HG03045 (cell line): ENCODE measurements around the gene UBE2Q2.
"Not testable (repeated sequence)": the region's sequence is repeated elsewhere in the genome, so short reads cannot be mapped to it uniquely, and the experiment has no call there.

Experiments
- ATAC-seq: cut with Tn5 transposase; IDR thresholded peaks from one replicate; pipeline ENCODE4 v1.9.1; 2021; ENCODE audit warnings: mild to moderate bottlenecking, moderate library complexity; ENCODE audit not compliant: unreplicated experiment

UBE2Q2 gene

DNA sequence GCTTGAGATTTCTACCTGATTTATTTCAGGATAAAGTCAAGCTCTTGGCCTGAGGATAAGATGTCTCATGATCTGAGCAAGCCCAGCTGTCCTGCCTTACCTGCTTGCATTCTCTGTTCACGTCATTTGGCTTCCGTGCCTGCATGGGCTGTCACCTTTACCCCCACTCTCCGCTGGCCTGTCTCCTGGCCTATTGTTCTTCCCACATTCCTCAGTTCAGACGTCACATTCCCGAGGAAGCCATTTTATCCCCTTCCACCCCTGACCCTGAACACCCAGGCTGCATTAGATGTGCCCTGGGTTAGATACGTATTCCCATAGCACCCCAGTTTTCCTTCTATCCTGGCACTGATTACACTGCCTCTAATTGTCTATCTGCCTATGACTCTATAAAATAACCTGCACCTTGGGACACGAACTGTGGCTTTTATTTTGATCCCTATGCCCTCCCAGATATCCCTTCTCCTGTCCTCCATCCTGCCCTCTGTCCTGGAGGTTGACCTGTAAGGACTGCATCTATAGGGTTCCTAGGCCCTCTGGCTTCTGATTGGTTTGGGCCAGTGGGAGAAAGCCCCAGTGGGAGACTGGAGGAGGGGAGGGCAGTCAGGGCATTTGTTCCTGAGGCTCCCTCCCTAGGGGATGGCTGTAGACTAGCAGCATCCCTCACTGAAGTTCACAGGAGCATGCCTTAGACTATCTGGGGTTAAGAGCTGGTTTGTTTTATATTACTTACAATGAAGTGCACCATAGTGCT, 19.2 kb upstream of the UBE2Q2 start:
- no peak for ATAC-seq

DNA sequence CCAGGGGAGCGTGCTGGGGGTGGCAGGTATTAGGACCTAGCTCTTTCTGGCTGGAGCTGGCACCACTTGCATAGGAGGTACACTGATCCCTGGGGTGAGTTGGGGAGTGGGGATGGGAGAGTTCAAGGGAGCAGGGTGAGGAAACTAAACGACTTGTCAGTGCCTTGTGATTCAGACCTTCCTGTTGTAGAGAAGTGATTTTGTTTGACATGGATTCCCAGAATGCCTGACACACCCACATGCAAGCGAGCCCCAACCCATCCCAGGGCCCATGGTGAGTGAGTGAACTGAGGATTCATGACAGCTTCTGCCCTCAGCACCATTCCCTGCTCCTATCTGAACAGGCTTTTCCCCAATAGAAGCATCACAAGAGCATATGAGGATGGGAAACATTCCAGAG, 15.6 kb upstream of the UBE2Q2 start:
- no peak for ATAC-seq

DNA sequence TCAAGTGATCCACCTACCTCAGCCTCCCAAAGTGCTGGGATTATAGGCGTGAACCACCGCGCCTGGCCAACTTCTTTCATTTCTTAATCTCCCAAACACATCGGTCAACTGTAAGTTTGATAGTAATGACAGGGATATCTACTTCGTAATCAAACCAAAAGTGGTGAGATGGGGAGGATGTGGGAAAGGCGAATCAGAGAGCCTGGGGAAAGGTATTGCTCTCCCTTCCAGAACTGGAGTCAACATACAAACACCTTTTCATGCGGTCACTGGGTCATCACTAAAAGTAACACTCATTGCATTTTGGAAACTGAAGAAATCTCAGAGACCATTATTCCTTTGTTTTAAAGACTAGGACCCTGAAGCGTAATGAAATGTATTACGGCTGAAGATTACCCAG, 14.8 kb upstream of the UBE2Q2 start:
- no peak for ATAC-seq

DNA sequence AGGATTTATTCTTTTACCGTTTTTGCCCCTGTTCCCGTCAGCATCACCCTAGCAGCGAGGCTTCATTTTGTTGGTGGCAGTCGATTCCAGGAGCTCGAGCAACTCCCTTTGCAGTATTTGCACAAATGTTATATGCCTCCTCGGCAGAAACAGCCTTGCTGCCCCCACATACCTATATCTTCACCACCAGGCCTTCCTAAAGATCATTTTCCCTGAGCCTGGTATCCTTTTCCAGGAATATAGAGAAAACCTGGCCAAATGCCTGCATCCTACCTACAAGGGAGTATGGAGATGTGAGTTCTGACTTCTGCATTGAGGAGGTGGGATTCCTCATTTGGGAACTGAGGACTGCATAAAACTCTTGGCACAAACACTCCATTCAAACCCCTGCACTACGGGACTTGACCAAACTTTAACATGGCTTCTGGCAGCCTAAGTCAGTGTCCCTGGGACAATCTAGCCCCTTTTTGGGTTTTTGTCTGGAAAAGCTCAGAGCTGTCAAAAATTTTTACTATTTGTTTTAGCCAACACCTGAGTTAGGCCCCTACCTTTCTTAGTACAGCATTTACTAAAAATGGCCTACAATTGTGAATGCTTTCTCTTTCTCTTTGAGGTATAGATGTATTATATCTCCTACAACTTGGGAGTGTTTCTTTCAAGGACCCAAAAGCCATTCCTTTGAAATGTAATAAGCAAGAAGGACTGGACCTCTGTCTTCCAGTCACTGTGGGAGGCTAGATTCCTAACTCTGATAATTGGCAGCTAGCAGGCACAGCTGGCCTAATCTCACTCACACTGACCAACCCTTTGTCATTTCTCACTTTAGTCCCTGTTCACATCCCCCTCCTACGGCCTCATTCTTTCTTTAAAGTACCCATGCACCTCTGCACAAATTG, 12.1 kb upstream of the UBE2Q2 start:
- ATAC-seq = no peak

DNA sequence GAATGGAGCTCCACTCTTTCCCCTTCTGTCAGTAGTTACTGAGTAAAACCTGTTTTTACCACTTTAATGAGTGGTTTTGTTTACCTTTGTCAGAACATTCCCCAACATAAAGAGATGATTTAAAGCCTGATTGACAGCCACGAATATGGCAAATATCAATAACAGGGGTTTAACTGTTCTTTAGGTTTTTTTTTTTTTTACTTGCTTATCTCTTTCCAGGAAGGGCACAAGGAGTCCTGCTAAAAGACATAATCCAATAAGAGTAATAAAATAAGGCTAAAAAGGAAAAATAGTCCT, 11.5 kb upstream of the UBE2Q2 start:
- ATAC-seq = no peak

DNA sequence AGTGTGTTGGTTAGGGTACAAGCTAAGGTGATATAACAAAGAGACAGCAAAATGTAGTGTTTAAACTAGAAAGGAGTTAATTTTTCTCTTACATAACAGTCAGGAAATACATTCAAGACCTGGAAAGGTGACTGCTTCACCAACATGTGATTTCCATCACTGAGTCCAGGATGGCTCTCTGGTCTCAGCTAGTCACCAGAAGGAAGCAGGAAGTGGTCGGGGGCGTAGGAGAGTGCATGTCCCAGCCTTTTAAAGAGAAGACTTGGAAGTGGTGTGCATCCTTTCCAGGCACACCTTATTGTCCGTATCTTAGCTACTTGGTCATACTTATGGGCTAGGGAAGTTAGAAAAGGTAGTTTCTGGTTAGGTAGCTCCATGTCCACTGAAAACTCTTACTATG, 11.1 kb upstream of the UBE2Q2 start:
- ATAC-seq = no peak

DNA sequence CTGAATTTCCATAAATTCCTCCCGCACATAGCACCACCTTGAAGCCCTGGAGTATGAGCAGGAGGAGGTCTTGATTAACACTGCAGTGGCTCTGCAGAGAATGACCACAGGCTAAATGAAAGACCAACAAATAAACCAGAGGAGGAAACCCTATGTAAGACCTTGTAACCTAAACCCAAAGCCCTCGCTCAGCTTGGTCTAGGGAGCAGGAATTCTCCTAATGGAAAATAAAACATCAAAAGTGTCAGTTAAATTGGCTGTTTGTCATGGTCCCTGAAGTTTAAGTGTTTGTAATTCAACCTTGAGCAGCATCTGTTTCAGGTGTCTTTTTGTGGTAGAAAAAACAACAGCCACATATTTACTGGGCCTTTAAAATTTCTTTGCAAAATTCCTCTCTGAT, 9.2 kb upstream of the UBE2Q2 start:
- no peak for ATAC-seq

DNA sequence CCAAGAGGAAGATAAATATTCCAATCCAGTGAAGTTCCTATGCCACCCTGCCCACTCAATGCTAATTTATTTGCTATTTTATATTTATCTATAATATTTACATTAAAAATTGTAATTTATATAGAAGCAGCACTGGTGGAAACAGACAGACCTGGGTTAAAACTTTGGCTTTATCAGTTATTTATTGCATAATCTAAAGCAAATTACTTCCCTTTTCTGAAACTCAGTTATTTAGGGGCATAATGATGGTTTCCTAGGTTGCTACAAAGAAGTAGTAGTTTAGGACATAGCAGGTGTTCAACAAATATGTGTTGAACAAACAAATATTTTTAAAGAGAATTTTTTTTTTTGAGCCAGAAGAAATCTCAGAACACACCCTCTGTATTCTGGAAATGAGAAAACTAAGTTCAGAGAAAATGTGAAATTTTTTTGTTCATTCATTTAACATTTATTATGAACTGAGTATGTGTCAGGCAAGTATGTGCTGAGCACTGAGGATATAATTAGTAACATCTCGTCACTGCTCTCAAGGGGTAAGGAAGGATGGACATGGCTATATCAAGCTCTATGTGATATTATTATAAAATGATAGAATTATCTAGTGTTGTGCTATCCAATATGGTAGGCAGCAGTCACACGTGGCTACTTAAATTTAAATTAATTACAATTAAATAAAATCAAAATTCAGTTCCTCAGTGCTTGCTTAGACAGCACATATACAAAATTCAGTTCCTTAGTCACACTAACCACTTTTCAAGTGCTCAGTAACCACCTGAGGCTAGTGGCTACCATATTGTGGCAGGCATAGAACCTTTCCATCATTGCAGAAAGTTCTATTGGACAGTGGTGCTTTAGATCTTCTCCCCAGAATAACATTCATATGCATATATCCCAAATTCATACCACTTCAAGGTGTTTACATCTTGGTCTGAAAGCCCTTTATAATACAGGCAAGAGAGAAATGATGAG, 7.0 kb upstream of the UBE2Q2 start:
- no peak for ATAC-seq

DNA sequence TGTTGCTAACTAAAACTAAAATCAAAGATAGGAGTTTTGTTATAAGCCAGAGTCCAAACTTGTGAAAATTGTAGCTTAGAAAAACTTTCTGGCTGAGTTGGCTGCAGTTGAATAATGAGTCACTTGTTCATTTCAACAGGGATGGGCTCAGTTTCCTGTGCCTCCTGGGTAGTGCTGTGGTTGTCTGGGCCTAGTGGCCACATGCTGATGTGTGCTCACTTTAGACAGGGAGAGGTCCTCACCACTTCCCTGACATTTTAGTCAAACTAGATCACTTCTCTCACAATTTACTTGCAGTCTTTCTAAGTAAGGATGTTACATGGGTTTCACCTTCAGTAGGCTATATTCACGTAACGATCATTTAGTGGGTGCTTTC, 6.3 kb upstream of the UBE2Q2 start:
- ATAC-seq = no peak

DNA sequence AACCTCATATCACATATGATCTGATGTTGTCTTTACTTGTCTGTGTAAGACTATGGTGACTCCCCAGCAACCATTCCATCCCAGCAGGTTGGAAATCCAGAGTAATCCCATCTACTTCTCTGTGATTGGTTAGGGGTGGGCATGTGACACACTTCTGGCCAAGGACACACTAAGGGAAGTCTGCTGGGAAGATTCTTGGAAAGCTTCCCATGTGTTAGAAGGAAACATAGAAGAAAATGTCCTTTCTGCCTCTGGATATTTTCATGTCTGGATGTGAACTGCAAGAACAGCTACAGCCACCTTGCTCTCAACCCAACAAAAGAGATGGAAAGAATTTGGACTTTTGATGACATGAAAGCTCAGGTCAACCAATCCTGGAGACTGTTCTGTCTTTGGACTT, 2.6 kb upstream of the UBE2Q2 start:
- no peak for ATAC-seq

DNA sequence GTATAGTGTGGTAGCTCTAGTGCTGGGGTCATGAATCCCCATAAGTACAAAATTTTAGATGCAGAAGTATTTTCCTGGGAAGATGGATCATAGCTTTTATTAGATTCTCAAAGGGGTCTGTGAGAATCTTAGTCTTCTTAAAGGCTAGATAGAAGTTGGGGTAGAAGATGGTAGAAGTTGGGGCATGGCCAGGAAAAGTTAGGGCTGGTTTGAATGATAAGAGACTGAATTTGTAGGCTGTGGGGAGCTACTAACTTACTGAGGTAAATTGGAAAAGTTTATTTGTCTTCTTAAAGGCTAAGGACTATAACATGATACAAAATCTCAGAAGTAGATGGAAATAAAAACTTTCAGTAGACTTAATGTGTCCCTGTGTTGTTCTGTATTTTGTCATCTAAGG, 1.6 kb upstream of the UBE2Q2 start:
- no peak for ATAC-seq

DNA sequence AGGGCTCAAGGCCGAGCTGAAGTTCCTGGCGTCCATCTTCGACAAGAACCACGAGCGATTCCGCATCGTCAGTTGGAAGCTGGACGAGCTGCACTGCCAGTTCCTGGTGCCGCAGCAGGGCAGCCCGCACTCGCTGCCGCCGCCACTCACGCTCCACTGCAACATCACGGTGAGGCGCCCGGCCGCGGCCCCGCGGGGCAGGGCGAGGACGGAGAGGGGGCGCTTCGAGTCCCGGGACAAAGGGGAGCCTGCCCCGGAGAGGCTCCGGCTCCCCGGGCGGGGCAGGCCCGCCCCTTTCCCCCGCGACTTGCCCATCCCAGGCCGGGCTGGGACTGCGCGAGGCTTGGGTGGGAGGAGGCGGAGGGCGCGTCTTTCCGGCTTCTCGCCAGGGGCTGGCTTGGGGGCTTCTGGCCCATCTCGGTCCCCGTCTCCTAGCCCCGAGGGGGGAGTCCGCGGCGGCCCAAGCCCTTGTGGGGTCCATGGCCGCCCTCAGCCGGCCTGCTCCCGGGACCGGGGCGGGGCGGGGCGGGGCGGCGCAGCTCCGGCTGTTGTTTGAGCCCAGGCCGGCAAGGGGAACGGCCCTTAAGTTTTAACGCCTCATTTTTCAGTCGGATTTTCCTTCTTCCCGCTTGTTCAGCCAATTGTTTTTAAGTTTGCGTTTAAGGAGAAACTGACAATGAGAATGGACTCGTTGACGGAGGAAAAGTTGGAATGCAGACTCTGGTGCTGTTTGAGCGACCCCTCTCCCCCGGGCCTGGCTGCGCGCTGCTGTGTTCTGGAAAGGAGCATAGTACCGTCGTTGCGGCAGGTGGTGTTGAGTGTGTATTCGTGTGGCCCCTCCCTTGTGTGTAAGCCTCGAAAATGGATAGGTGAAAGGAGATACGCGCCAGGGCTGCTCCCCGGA, 683 bp downstream of the UBE2Q2 start:
- ATAC-seq = peak; percentile 61

DNA sequence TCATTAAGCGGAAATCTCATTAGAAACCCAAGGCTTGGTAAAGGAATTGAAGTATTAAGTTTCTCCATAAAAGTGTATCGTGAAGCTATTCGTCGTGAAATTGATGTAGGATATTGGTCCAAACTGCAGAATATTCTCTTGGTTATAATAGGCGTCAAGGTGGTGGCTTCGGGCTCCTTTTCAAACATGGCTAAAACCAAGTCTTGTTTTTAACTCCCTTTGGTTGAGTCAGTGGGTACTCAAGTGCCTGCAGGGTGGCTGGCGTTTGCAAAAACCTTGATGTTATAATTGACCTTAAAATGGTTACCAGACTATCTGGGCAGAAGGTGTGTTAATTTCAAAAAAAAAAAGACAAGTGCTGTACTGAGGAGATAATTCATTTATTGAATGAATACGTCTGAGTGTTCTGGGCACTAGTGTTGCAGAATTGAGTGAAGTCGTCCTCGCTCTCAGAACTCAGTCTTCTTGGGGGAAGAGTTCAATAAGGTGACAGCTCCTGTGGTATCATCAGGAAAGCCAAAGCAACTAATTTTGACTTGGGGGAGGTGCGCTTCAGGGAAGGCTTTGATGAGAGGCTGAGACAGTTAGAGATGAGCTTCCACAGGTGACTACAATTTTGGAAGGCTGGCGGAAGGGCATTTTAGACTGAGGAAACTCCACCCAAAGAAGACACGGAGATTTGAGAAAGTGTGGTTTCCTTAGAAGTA, 1.5 kb downstream of the UBE2Q2 start:
- ATAC-seq = no peak

DNA sequence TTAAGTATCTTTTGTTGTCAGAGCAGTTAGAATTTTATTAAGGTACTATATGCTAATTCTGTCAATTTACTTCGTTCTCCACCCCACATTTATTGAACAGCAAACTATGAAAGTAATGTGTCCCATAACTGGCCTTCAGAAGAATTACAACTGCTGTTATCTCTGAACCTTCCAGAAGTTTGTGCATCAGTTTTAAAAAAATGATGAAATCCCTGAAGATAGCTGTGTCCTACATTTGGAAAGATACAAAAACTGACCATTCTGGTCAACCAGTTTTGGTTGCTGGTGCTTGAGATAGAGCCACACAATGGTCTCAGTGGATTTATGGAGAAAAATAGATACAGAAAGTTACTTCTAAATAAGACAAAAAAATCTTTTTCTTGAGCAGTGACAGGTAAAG, 5.9 kb downstream of the UBE2Q2 start:
- no peak for ATAC-seq

DNA sequence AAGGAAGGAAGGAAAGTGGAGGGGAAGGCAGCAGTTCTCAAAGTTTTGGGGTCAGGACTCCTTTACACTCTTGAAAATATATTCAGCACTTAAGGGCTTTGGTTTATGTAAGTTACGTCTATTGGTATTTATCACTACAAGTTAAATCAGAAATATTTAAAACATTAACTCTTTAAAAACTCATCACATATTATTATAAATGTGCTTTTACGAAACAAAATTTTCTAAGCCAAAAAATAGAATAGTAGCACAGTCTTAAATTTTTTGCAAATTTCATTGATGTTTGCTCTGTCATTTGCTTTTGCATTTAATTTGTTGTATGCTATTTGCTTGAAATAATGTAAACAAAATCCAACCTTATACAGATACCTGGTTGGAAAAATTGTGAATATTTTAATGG, 7.5 kb downstream of the UBE2Q2 start:
- ATAC-seq = no peak

DNA sequence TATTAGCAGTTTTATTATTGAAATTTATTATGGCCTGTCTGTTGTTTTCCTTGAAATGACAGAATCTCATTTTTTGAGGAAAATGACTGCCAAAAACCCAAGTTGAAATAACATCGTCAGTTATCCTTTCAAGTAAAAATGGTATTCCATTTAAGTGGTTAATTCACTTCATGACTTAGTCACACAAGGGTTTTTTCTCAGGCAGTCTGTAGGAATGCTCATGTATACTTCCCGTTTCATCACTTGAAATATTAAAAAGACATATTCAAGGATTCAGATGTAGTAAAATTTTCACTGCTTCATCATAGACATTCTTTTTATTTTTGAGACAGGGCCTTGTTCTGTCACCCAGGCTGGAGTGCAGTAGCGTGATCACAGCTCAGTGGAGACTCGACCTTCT, 8.3 kb downstream of the UBE2Q2 start:
- not testable (repeated sequence) for ATAC-seq

DNA sequence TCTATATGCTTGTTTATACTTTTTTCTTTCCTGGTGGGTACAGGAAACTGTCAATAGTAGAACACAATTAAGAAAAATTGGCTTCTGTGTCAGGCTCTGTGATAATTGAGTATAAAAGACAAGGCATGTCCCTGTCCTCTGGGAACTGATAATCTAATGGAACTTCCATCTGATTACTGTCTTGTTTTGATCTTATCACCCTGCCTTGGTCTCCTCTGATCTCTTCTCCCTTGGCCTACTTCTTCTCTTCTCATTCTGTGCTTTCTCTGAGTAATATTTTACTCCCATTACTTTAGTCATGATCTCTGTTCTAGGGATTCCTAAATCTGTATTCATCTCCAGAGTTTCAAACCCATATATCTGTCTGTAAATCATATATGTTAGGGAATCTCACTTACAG, 14.6 kb downstream of the UBE2Q2 start:
- ATAC-seq = no peak

DNA sequence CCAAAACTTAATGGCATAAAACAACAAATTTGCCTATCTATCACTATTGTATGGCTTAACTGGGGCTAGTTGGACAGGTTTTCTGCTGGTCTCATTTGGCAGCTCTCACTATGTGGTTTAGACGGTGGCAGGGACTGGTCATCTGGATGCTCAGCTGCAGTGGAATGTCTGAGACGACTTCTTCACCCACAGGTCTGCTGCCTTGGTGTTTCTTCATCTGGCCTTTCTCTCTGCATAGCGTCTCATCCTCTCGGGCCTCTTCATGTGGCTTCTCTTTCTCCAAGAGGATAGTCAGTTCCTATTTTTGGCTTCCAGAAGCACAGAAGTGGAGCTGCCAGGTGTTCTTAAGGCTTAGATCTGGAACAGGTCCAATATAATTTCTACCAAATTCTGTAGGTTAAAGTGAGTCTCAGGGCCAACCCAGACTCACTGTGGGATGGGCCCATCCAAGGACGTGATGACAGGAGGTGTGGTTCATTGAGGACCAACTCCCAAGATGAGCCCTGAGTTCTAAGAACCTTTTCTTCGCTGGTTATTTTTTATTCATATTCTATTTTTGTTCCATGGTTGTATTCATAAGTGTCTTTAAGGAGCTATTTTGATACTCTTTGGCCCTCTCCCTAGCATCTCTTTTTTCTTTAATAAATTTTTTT, 18.6 kb downstream of the UBE2Q2 start:
- ATAC-seq = no peak

DNA sequence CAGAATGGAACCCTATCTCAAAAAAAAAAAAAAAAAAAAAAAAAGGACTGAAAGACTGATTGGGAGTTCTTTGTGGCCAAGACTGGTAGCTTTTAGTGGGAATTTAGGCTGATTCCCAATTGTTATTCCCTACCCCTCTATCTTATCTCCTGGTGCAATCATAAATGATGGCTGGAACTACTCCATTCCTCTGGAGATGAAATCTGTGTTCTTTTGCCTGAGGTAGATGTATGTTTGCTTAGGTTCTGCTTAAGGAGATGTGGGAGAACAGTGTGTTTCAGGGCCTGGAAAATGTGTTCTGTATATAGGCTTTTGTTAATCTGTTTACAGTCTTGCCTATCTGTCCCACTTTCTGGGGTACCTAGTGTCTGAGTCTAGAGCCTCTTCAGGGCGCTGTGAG, 19.5 kb downstream of the UBE2Q2 start:
- no peak for ATAC-seq
